ENCODE measurements around the gene TMEM9B. TPM values are rescaled to one million over a fixed set of nuclear protein-coding genes. Genes with fewer than 3 reads are reported as not detected.
"Not testable (repeated sequence)": the region's sequence is repeated elsewhere in the genome, so short reads cannot be mapped to it uniquely, and the experiment has no call there.

The TMEM9B gene
- total and polyA plus RNA-seq, 4 donors, result 35.3 to 55.9 (median 44.7) TPM

- Histone ChIP-seq H3K4me3 (no peak overlapping the region), H3K4me1 (ENCODE audit: control insufficient read depth in 5 of 5, insufficient read depth in 5 of 5, low read length in 5 of 5) (no peaks in the 10 kb centered on the region), H3K9me3 (ENCODE audit: control insufficient read depth in 4 of 4, insufficient read depth in 3 of 4, low read length in 3 of 4) (no peaks in the 10 kb centered on the region), H3K27ac (ENCODE audit: low read depth in 1 of 2, low read length in 1 of 2) (no peak overlapping the region), H3K27me3 (ENCODE audit: control insufficient read depth in 3 of 3, insufficient read depth in 3 of 3, low read length in 2 of 3) (no peaks in the 10 kb centered on the region), H3K36me3 (ENCODE audit: control insufficient read depth in 4 of 4, insufficient read depth in 4 of 4, low read length in 4 of 4) (no peaks in the 10 kb centered on the region), H3K9ac (ENCODE audit: insufficient read depth in 1 of 2, low read length in 2 of 2) (no peak overlapping the region)
- ATAC-seq (ENCODE audit: insufficient read depth, low FRiP score) (no peak), DNase-seq (no peak)
- no peak for TF ChIP-seq CTCF (IDR thresholded peaks at IDR 0.05; ENCODE audit: control extremely low read depth, extremely low read depth)
- WGBS, 2 donors, result 74 to 87% methylated on average over 2 of the region's 2 CpGs
These were observed 19.3 kb upstream of the TMEM9B start for GRCh38 chr11:8983552-8983951.

- no peak for DNase-seq
- ATAC-seq (ENCODE audit: insufficient read depth, low FRiP score), result no peak
- Histone ChIP-seq H3K4me3 (no peak overlapping the region), H3K9ac (ENCODE audit: insufficient read depth in 1 of 2, low read length in 2 of 2) (no peak overlapping the region), H3K9me3 (ENCODE audit: control insufficient read depth in 4 of 4, insufficient read depth in 3 of 4, low read length in 3 of 4) (no peaks in the 10 kb centered on the region), H3K27ac (ENCODE audit: low read depth in 1 of 2, low read length in 1 of 2) (no peak overlapping the region), H3K36me3 (ENCODE audit: control insufficient read depth in 4 of 4, insufficient read depth in 4 of 4, low read length in 4 of 4) (no peaks in the 10 kb centered on the region), H3K4me1 (ENCODE audit: control insufficient read depth in 5 of 5, insufficient read depth in 5 of 5, low read length in 5 of 5) (no peaks in the 10 kb centered on the region), H3K27me3 (ENCODE audit: control insufficient read depth in 3 of 3, insufficient read depth in 3 of 3, low read length in 2 of 3) (no peaks in the 10 kb centered on the region)
- WGBS, 2 donors, result 80 to 87% methylated on average over 3 of the region's 3 CpGs
- TF ChIP-seq CTCF (IDR thresholded peaks at IDR 0.05; ENCODE audit: control extremely low read depth, extremely low read depth), result no peak
These were observed 16.2 kb upstream of the TMEM9B start for GRCh38 chr11:8980485-8980884.

GRCh38 chr11:8979365-8979764 is 15.1 kb upstream of the TMEM9B start:
- not testable (repeated sequence) for H3K36me3 ChIP-seq (ENCODE audit: control insufficient read depth in 4 of 4, insufficient read depth in 4 of 4, low read length in 4 of 4); ATAC-seq (ENCODE audit: insufficient read depth, low FRiP score); H3K4me1 ChIP-seq (ENCODE audit: control insufficient read depth in 5 of 5, insufficient read depth in 5 of 5, low read length in 5 of 5); H3K9ac ChIP-seq (ENCODE audit: insufficient read depth in 1 of 2, low read length in 2 of 2); H3K9me3 ChIP-seq (ENCODE audit: control insufficient read depth in 4 of 4, insufficient read depth in 3 of 4, low read length in 3 of 4); H3K27me3 ChIP-seq (ENCODE audit: control insufficient read depth in 3 of 3, insufficient read depth in 3 of 3, low read length in 2 of 3); DNase-seq; H3K4me3 ChIP-seq; H3K27ac ChIP-seq (ENCODE audit: low read depth in 1 of 2, low read length in 1 of 2)
- 92 to 95% methylated on average over 5 of the region's 7 CpGs for WGBS, 2 donors

- Histone ChIP-seq H3K36me3 (ENCODE audit: control insufficient read depth in 4 of 4, insufficient read depth in 4 of 4, low read length in 4 of 4) (no peaks in the 10 kb centered on the region), H3K4me1 (ENCODE audit: control insufficient read depth in 5 of 5, insufficient read depth in 5 of 5, low read length in 5 of 5) (no peaks in the 10 kb centered on the region), H3K27ac (ENCODE audit: low read depth in 1 of 2, low read length in 1 of 2) (no peak overlapping the region), H3K27me3 (ENCODE audit: control insufficient read depth in 3 of 3, insufficient read depth in 3 of 3, low read length in 2 of 3) (no peaks in the 10 kb centered on the region), H3K4me3 (no peak overlapping the region), H3K9ac (ENCODE audit: insufficient read depth in 1 of 2, low read length in 2 of 2) (no peak overlapping the region), H3K9me3 (ENCODE audit: control insufficient read depth in 4 of 4, insufficient read depth in 3 of 4, low read length in 3 of 4) (no peaks in the 10 kb centered on the region)
- no peak for TF ChIP-seq CTCF (IDR thresholded peaks at IDR 0.05; ENCODE audit: control extremely low read depth, extremely low read depth)
- no peak for DNase-seq
- 70 to 79% methylated on average over 3 of the region's 3 CpGs for WGBS, 2 donors
- no peak for ATAC-seq (ENCODE audit: insufficient read depth, low FRiP score)
These were observed 8.9 kb upstream of the TMEM9B start for GRCh38 chr11:8973121-8973520.

Data from lung (tissue), 12 donors.